Raji (cell line): ENCODE measurements around the gene GNA12.

Experiments
- POLR2A ChIP-seq: IDR thresholded peaks from 2 replicates; pipeline ENCODE4 v1.6.1; 2011; ENCODE audit warnings: low read depth, low read length, control low read depth; ENCODE audit not compliant: insufficient read depth

Gene GNA12

GRCh38 chr7:2872296-2872874, 28.3 kb upstream of the GNA12 start:
- no peak for TF ChIP-seq POLR2A

GRCh38 chr7:2870471-2870931, 26.4 kb upstream of the GNA12 start:
- no peak for TF ChIP-seq POLR2A

GRCh38 chr7:2869981-2870380, 25.9 kb upstream of the GNA12 start:
- TF ChIP-seq POLR2A = no peak

GRCh38 chr7:2866601-2867000, 22.5 kb upstream of the GNA12 start:
- TF ChIP-seq POLR2A = no peak

GRCh38 chr7:2864999-2865670, 21.0 kb upstream of the GNA12 start:
- no peak for TF ChIP-seq POLR2A

GRCh38 chr7:2864204-2864985, 20.3 kb upstream of the GNA12 start:
- TF ChIP-seq POLR2A = no peak

- TF ChIP-seq POLR2A = no peak
These were observed 19.5 kb upstream of the GNA12 start for GRCh38 chr7:2863461-2864066.

- TF ChIP-seq POLR2A = no peak
These were observed 18.8 kb upstream of the GNA12 start for GRCh38 chr7:2862831-2863361.

- TF ChIP-seq POLR2A = no peak
These were observed 17.4 kb upstream of the GNA12 start for GRCh38 chr7:2861509-2861908.

GRCh38 chr7:2860627-2861133, 16.6 kb upstream of the GNA12 start:
- no peak for TF ChIP-seq POLR2A

- no peak for TF ChIP-seq POLR2A
These were observed 15.8 kb upstream of the GNA12 start for GRCh38 chr7:2859952-2860351.

GRCh38 chr7:2858621-2859020, 14.5 kb upstream of the GNA12 start:
- TF ChIP-seq POLR2A = no peak

- no peak for TF ChIP-seq POLR2A
These were observed 12.5 kb upstream of the GNA12 start for GRCh38 chr7:2856388-2857169.

GRCh38 chr7:2855386-2855785, 11.3 kb upstream of the GNA12 start:
- no peak for TF ChIP-seq POLR2A
